HPDE6-E6E7 (cell line): ENCODE data around the gene SLC6A12.
"Not testable (repeated sequence)": the region's sequence is repeated elsewhere in the genome, so short reads cannot be mapped to it uniquely, and the experiment has no call there.

Source experiments
- DNase-seq: peaks from one replicate; pipeline ENCODE4 v3.0.0; 2011; ENCODE audit warnings: missing footprints; ENCODE audit errors: extremely low spot score

Gene SLC6A12

GRCh38 chr12:217029-217428 is 3.1 kb upstream of the SLC6A12 start:
- not testable (repeated sequence) for DNase-seq

- DNase-seq: no peak
These were observed 1.2 kb upstream of the SLC6A12 start for GRCh38 chr12:215116-215515.

DNA sequence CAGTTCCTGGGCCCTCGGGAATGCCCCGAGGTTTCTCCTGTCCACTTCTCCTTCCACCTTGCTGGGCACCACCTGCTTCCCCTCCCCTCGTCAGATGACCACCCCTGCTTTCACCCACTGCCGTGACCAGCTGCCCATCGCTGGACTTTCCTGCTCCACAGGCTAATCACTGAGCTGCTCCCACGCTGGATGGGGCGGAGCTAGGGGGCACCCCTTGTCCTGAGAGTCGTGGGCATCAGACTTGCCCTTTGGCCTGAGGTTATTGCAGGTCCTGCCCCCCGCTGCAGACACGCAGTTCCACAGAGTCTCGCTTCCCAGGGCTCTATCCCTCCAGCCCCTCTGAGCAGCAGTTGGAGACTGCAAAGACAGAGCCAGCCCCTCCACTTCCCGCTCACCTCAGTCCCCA is 427 bp downstream of the SLC6A12 start:
- no peak for DNase-seq

DNA sequence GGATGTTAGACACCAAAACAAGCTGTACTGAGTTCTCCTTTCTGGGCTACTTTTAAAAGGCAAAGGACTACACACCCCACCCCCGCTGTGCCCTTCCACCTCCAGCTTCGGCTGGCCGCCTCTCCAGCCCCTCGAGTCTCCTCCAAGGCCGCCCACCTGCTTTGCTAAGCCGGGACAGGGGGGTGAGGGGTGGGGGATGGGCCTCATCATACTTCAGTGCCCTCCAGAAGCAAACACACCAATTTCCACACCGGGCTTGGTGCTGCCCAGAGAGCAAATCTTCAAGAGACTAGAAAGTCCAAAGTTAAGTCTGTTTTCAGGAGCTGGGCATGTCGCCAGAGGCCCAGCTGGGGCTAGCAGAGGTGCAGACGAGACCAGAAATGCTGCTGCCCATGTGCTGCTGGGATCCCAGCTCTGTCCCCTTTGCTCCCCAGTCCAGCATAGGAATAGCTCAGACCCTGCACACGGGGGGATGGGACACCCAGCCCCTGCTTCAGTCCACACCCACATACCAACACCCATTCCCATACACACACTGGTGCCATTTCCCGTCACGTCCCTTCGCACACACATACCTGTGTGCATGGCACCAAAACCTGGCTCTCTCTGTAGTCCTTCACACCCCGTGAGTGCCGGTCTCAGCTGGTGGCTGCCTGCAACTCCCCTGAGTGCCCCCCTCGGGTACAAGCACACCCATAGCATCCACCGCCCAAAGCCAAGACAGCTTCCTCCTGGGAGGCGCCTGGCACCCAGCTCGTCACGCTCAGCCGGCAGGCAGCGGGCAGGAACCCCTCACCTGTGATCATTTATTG is 1.0 kb downstream of the SLC6A12 start:
- no peak for DNase-seq

- no peak for DNase-seq
These were observed 1.6 kb downstream of the SLC6A12 start for GRCh38 chr12:212415-212714.

DNA sequence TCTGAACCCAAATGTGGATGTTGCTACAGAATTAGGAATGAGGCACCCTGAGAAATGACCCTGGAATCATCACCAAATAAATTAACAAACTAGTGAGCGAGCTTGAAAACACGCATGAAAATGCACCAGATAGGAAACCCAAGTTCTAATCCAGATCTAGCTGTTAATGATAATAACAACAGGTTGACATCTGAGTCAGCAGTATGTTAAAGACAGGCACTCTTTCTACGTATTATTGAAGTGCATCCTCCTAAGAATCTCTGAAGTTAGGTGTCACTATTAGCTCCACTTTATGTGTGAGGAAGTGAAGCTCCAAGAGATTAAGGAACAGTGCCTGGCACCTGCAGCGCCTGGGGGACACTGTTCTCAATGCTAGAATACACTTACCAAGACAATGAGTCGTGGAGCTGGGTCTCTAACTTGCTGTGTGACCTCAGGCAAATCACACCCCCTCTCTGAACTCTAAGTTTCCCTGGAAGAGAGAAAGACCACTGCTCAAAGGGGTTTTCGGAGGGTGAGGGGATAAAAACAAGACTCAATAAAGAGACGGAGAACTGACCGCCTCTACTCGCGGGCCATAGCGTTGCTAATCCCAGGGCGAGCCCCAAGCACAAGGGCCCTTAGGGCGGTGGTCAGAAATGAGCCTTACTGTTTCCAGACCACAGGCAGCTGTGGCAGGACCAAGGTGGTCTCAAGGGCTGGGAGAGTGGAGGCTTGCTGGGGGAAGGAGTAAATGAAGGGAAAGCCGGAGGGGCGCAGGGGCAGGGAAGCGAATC is 2.1 kb downstream of the SLC6A12 start:
- DNase-seq: no peak

DNA sequence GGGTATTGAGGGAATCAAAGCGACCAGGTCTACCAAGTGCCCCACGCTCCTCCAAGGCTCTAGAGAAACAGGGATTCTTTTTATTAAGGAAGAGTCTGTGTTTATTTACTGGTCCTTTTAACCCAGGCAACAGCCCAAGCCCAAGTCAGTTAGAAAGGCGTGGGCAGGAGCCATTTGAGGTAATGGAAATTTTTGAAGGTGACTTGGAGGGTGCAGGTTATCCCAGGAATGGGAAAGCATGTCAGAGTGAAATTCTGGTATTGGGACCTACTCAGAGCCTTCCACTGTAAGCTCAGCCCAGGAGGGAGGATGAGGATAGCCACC is 2.9 kb downstream of the SLC6A12 start:
- no peak for DNase-seq

GRCh38 chr12:210277-211141 is 3.4 kb downstream of the SLC6A12 start:
- no peak for DNase-seq

GRCh38 chr12:209851-210250 is 4.1 kb downstream of the SLC6A12 start:
- no peak for DNase-seq

DNA sequence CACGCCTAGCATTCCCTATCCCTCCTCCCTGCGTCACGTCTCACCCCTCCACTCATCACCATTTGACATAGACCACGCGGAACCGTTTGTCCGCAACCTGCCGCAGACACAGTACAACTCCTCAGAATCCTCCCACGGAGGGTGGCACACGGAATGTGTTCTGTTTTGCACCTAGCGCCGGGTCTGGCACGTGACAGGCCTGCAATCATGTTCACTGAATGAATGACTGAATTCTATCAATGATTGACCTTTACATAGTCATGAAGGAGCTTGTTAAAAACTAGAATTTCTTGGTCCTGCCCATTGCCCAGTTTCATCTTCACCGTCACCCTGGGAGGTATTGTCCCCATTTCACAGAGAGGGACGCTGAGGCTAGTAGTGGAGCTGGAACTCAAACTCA is 4.7 kb downstream of the SLC6A12 start:
- no peak for DNase-seq

DNA sequence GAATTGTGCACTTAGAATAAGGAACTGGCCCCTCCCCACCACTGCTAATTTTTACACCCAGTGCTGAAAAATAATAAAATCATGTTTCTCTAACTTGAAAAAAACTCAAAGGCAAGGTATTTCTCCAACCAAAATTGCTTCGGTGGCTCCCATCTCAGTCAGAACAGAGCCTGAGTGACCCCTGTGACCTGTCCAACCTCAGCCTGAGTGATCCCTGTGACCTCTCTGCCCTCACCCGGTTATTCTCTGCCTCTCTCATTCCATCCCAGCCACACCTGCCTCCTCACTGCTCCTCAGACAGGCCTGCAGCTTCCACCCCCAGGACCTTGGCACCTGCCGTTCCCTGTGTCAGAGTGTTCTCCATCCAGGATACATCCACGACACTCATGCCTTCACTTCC is 5.1 kb downstream of the SLC6A12 start:
- no peak for DNase-seq

- no peak for DNase-seq
These were observed 6.2 kb downstream of the SLC6A12 start for GRCh38 chr12:207804-208203.

GRCh38 chr12:206746-207440 is 7.1 kb downstream of the SLC6A12 start:
- no peak for DNase-seq

- no peak for DNase-seq
These were observed 8.9 kb downstream of the SLC6A12 start for GRCh38 chr12:205026-205425.

GRCh38 chr12:204261-204678 is 9.7 kb downstream of the SLC6A12 start:
- DNase-seq: no peak

- DNase-seq: no peak
These were observed 10.3 kb downstream of the SLC6A12 start for GRCh38 chr12:203462-204260.

DNA sequence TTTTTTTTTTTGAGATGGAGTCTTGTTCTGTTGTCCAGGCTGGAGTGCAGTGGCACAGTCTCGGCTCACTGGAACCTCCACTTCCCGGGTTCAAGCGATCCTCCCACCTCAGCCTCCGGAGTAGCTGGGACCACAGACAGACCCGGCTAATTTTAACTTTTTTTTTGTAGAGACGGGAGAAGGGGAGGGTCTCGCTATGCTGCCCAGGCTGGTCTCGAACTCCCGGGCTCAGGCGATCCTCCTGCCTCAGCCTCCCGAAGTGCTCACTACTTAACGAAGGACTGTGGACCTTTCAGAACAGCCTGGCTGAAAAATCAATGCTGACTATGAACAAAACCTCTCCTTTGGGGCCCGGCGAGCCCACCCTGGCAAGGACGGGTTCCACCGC is 10.9 kb downstream of the SLC6A12 start:
- no peak for DNase-seq

- DNase-seq: no peak
These were observed 11.8 kb downstream of the SLC6A12 start for GRCh38 chr12:202081-202731.

DNA sequence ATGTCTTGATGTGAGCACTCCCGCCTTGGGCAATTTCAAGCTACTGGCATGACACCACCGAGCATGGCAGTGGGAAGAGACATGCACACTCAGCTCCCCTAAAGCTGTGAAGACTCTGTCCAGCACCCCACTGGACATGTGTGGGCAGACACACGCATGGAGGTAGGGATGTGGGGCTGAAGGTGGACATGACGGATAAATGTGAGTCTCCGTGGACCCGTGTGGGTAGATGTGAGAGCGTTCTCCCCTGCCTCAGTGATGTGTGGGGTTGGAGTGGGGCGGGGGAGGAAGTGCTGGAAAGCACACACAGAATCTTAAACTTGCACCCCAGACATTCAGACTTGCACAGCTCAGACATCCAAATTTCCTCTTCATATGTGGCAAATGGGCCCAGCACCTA is 12.6 kb downstream of the SLC6A12 start:
- no peak for DNase-seq

GRCh38 chr12:198705-199104 is 15.3 kb downstream of the SLC6A12 start:
- no peak for DNase-seq
